ENCODE results near the gene MDFIC2. TPM values are rescaled to one million over a fixed set of nuclear protein-coding genes. Genes with fewer than 3 reads are reported as not detected.

Gene MDFIC2
- polyA plus RNA-seq, 4 donors: not detected

- no peak for DNase-seq (ENCODE audit: low read depth in 4 of 4, low spot score in 3 of 4)
Observed at GRCh38 chr3:70185661-70186060, 126.8 kb downstream of the MDFIC2 start.

GRCh38 chr3:70183781-70184504 is 128.5 kb downstream of the MDFIC2 start:
- no peak for DNase-seq (ENCODE audit: low read depth in 4 of 4, low spot score in 3 of 4)

GRCh38 chr3:70182166-70182565 is 130.3 kb downstream of the MDFIC2 start:
- peak in 1 of 4 donors; percentile 18 for DNase-seq (ENCODE audit: low read depth in 4 of 4, low spot score in 3 of 4)

GRCh38 chr3:70180664-70181063 is 131.8 kb downstream of the MDFIC2 start:
- no peak for DNase-seq (ENCODE audit: low read depth in 4 of 4, low spot score in 3 of 4)

- no peak for DNase-seq (ENCODE audit: low read depth in 4 of 4, low spot score in 3 of 4)
Observed at GRCh38 chr3:70179111-70179510, 133.3 kb downstream of the MDFIC2 start.

- no peak for DNase-seq (ENCODE audit: low read depth in 4 of 4, low spot score in 3 of 4)
Observed at GRCh38 chr3:70177881-70178645, 134.4 kb downstream of the MDFIC2 start.

- DNase-seq (ENCODE audit: low read depth in 4 of 4, low spot score in 3 of 4): no peak
Observed at GRCh38 chr3:70176224-70176623, 136.2 kb downstream of the MDFIC2 start.

GRCh38 chr3:70156808-70157207 is 155.6 kb downstream of the MDFIC2 start:
- no peak for DNase-seq (ENCODE audit: low read depth in 4 of 4, low spot score in 3 of 4)

GRCh38 chr3:70150599-70150998 is 161.8 kb downstream of the MDFIC2 start:
- DNase-seq (ENCODE audit: low read depth in 4 of 4, low spot score in 3 of 4): no peak

- DNase-seq (ENCODE audit: low read depth in 4 of 4, low spot score in 3 of 4): no peak
Observed at GRCh38 chr3:70149714-70150400, 162.6 kb downstream of the MDFIC2 start.

Measured in right renal pelvis (tissue), 4 donors.